ENCODE data around the gene TCF21. TPM values are rescaled to one million over a fixed set of nuclear protein-coding genes. Genes with fewer than 3 reads are reported as not detected.

TCF21 gene
- total and polyA plus RNA-seq, 10 donors, result 3.6 to 109 (median 27.6) TPM

DNA sequence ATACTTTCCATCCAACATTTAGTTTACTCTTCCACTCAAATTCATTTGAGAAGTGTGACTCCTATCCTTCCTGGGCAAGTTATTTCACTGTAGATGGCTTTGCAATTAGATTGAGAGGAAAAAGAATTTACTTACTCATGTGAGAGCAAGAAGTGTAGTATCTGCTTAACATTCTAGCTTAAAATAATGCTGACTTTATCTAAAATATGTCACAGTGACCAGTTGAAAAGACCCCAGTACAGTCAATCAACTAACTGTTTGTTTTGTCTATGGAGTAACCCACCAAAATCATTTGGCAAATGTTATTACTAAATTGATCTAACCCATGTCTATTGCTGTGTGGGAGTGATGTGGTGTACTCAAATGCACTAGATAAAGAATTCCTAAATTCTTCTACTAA is 8.9 kb upstream of the TCF21 start:
- no peak overlapping the region for H3K4me3 ChIP-seq
- no peaks in the 10 kb centered on the region for H3K4me1 ChIP-seq
- TF ChIP-seq, protein P1, sequence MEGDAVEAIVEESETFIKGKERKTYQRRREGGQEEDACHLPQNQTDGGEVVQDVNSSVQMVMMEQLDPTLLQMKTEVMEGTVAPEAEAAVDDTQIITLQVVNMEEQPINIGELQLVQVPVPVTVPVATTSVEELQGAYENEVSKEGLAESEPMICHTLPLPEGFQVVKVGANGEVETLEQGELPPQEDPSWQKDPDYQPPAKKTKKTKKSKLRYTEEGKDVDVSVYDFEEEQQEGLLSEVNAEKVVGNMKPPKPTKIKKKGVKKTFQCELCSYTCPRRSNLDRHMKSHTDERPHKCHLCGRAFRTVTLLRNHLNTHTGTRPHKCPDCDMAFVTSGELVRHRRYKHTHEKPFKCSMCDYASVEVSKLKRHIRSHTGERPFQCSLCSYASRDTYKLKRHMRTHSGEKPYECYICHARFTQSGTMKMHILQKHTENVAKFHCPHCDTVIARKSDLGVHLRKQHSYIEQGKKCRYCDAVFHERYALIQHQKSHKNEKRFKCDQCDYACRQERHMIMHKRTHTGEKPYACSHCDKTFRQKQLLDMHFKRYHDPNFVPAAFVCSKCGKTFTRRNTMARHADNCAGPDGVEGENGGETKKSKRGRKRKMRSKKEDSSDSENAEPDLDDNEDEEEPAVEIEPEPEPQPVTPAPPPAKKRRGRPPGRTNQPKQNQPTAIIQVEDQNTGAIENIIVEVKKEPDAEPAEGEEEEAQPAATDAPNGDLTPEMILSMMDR (IDR thresholded peaks at IDR 0.05 in 8 of 11, conservative IDR thresholded peaks at IDR 0.05 in 3 of 11), result no peak
- TF ChIP-seq POLR2AphosphoS5 (IDR thresholded peaks at IDR 0.05), result no peak
- TF ChIP-seq POLR2A (IDR thresholded peaks at IDR 0.05), result no peak
- H3K9me3 ChIP-seq, result no peaks in the 10 kb centered on the region
- no peak for DNase-seq
- H3K27ac ChIP-seq, result peak overlapping the region in 1 of 8 donors; percentile 7
- peaks cover 0 to 52% (median 0%) of the 10 kb centered on the region in 7 donors for H3K27me3 ChIP-seq (replicated peaks in 1 of 7)
- intact Hi-C loops (cut with DNase I; ENCODE audit: low total_unique reads), result no loop called here
- H3K36me3 ChIP-seq, result no peaks in the 10 kb centered on the region

DNA sequence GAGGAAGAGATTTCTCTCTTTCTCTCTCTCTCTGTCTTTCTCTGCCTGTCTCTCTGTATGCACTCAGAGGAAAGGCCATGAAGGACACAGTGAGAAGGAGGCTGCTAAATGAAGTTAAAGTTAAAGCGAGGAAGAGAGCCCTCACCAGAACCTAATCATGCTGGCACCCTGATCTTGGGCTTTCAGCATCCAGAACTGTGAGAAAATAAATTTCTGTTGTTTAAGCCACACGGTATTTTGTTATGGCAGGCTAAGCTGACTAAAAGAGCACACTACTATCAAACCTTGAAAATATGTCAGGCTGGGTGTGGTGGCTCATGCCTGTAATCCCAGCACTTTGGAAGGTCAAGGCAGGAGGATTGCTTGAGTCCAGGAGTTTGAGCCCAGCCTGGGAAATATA is 8.0 kb upstream of the TCF21 start:
- H3K27ac ChIP-seq, result peak overlapping the region in 1 of 8 donors; percentile 7
- H3K4me1 ChIP-seq, result peaks cover 0 to 7% (median 0%) of the 10 kb centered on the region in 6 donors
- no peak for TF ChIP-seq POLR2AphosphoS5 (IDR thresholded peaks at IDR 0.05)
- TF ChIP-seq POLR2A (IDR thresholded peaks at IDR 0.05), result no peak
- TF ChIP-seq, protein P1 (IDR thresholded peaks at IDR 0.05 in 8 of 11, conservative IDR thresholded peaks at IDR 0.05 in 3 of 11), result no peak
- no peaks in the 10 kb centered on the region for H3K36me3 ChIP-seq
- H3K27me3 ChIP-seq (replicated peaks in 1 of 7), result peaks cover 0 to 61% (median 0%) of the 10 kb centered on the region in 7 donors
- WGBS, 5 donors, result 69 to 83% (median 71%) methylated on average over 2 of the region's 2 CpGs
- H3K4me3 ChIP-seq, result no peak overlapping the region
- no peaks in the 10 kb centered on the region for H3K9me3 ChIP-seq
- no peak for DNase-seq
- intact Hi-C loops (cut with DNase I; ENCODE audit: low total_unique reads), result no loop called here

DNA sequence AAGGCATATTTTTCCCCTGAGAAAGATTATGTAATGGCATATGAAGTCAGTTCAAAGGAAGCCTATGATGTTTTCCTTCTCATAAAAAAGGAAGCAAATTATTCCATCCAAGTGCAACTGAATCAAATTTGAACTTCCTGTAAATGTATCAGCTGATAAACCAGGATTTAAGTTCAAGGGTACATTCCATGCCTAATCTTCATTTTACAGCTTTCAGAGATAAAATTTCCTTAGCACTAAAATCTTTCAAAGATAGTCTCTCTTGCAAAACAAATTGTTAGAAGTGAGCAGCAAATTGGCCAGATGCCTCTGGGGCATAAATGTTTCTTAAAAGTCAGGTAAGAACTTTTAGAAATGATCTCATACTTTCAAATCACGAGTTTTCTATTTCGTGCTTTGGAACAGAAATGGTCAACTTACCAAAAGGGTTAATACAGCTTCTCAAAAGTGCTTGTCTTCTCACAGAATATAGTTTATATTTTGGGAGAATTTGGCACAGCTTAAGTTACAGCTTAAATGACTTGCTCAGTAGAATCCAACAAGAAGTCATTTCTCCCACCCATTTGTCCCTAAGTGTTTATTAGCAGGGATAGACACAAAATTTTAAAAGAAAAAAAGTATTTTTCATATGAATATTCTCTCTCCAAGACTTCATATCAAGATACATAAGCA is 2.7 kb upstream of the TCF21 start:
- no peak for DNase-seq
- 41 to 75% (median 59%) methylated on average over 2 of the region's 2 CpGs for WGBS, 5 donors
- no peak overlapping the region for H3K4me3 ChIP-seq
- H3K4me1 ChIP-seq, result peaks cover 9 to 24% (median 15%) of the 10 kb centered on the region in 6 donors
- peaks cover 2 to 92% (median 40%) of the 10 kb centered on the region in 7 donors for H3K27me3 ChIP-seq (replicated peaks in 1 of 7)
- intact Hi-C loops (cut with DNase I; ENCODE audit: low total_unique reads), result no loop called here
- peak overlapping the region in 7 of 8 donors; percentile 1 to 82 (median 35) for H3K27ac ChIP-seq
- no peaks in the 10 kb centered on the region for H3K9me3 ChIP-seq
- H3K36me3 ChIP-seq, result no peaks in the 10 kb centered on the region
- no peak for TF ChIP-seq POLR2A (IDR thresholded peaks at IDR 0.05)
- TF ChIP-seq, protein P1 (IDR thresholded peaks at IDR 0.05 in 8 of 11, conservative IDR thresholded peaks at IDR 0.05 in 3 of 11), result no peak
- TF ChIP-seq POLR2AphosphoS5 (IDR thresholded peaks at IDR 0.05), result no peak

DNA sequence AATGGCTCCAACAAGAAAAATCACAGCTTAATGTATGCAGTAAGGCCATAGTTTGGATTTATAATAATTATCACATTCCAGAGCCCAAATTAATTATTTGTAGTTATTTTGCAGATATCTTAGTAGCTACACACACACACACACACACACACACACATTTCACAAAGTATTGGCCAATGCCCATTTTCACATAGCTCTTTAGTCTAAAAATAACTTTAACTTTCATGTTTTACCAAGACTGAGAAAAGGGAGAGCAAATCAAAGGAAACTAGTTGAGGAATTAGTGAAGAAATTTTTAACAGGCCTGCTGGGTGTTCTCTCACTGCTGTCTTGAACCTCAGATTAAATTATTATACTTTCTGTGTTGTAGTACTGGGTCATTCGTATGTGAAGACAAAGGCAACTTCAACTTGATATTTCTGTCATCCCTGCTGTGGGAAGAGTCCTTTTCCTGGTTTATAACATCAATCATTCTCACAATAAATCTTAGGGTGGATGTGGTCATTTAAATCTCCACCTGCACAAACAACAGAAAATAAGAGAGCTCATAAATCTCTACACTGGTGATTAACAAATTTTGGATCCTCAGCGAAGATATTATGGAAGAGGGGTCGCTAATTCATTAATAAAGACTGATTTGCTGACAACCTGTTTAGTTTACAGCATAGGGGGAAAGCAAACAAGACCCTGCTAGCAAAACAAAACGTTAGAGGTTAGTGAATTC is 1.6 kb upstream of the TCF21 start:
- no peaks in the 10 kb centered on the region for H3K9me3 ChIP-seq
- H3K36me3 ChIP-seq, result no peaks in the 10 kb centered on the region
- peak overlapping the region in 7 of 8 donors; percentile 23 to 82 (median 80) for H3K27ac ChIP-seq
- H3K4me1 ChIP-seq, result peaks cover 9 to 32% (median 24%) of the 10 kb centered on the region in 6 donors
- intact Hi-C loops (cut with DNase I; ENCODE audit: low total_unique reads), result no loop called here
- TF ChIP-seq POLR2A (IDR thresholded peaks at IDR 0.05) (no peak), POLR2AphosphoS5 (IDR thresholded peaks at IDR 0.05) (no peak)
- TF ChIP-seq, protein P1 (IDR thresholded peaks at IDR 0.05 in 8 of 11, conservative IDR thresholded peaks at IDR 0.05 in 3 of 11), result no peak
- H3K4me3 ChIP-seq, result peak overlapping the region in 3 of 8 donors; percentile 2 to 69 (median 49)
- no peak for DNase-seq
- WGBS, 5 donors, result 29 to 40% (median 32%) methylated on average over 4 of the region's 4 CpGs
- peaks cover 4 to 99% (median 51%) of the 10 kb centered on the region in 7 donors for H3K27me3 ChIP-seq (replicated peaks in 1 of 7)
